K562 (cell line): ENCODE results near the gene NKIRAS2. TPM values are rescaled to one million over a fixed set of nuclear protein-coding genes. Genes with fewer than 3 reads are reported as not detected.
A peak's percentile ranks its signal among the peaks of the same experiment; 100 is the strongest.

ENCODE experiments used
- EHMT2 ChIP-seq: fragments of 450-650 bp; IDR thresholded peaks from 2 replicates; pipeline ENCODE4 v1.6.1; 2018; ENCODE audit warnings: antibody characterized with exemption
- EP300 ChIP-seq: IDR thresholded peaks from 2 replicates; pipeline ENCODE4 v1.6.1; 2012; ENCODE audit warnings: low read length, improper control_type of control experiment
- ESRRA ChIP-seq: fragments of 450-650 bp; IDR thresholded peaks from 2 replicates; pipeline ENCODE4 v1.6.1; 2014; ENCODE audit warnings: low read depth, mild to moderate bottlenecking, moderate library complexity, borderline replicate concordance
- FIP1L1 ChIP-seq: fragments of 200-400 bp; formaldehyde crosslinking; IDR thresholded peaks from 2 replicates; pipeline ENCODE4 v1.6.1; 2018; ENCODE audit warnings: mild to moderate bottlenecking, low read depth, low read length; ENCODE audit not compliant: poor library complexity, severe bottlenecking
- HDAC3 ChIP-seq: fragments of 450-650 bp; IDR thresholded peaks from 2 replicates; pipeline ENCODE4 v1.6.1; 2018; ENCODE audit warnings: borderline replicate concordance, mild to moderate bottlenecking, moderate library complexity; ENCODE audit not compliant: partially characterized antibody
- MEIS2 ChIP-seq: fragments of 450-650 bp; IDR thresholded peaks from 2 replicates; pipeline ENCODE4 v1.6.1; 2014; ENCODE audit warnings: mild to moderate bottlenecking; ENCODE audit not compliant: partially characterized antibody
- MYC ChIP-seq, 2 experiments: fragments of 250-450 bp in 1 of 2; sonication (Bioruptor Pico) in 1 of 2; IDR thresholded peaks; 2 replicates each; pipeline versions ENCODE4 v1.5.1 to v1.6.1; 2012 to 2021; ENCODE audit warnings: low read depth in 2 of 2, borderline replicate concordance in 1 of 2, improper control_type of control experiment in 1 of 2, low read length in 1 of 2, mild to moderate bottlenecking in 1 of 2, moderate library complexity in 1 of 2
- POLR2A ChIP-seq: fragments of 450-650 bp; conservative IDR thresholded peaks from 2 replicates; pipeline ENCODE4 v1.6.1; 2016
- SUPT5H ChIP-seq: fragments of 450-650 bp; IDR thresholded peaks from 2 replicates; pipeline ENCODE4 v1.6.1; 2016
- TBP ChIP-seq: optimal IDR thresholded peaks from 2 replicates; pipeline ENCODE3; 2011; ENCODE audit warnings: low read depth, low read length, improper control_type of control experiment
- TCF7 ChIP-seq: sonication (generic); IDR thresholded peaks from 2 replicates; pipeline ENCODE4 v1.6.1; 2016; ENCODE audit warnings: antibody characterized with exemption, borderline replicate concordance
- ZKSCAN1 ChIP-seq: fragments of 150-350 bp; IDR thresholded peaks from 2 replicates; pipeline ENCODE4 v1.6.1; 2016; ENCODE audit warnings: low read depth, low read length
- ZNF197 ChIP-seq: fragments of 200-800 bp; sonication (Bioruptor generic); IDR thresholded peaks from 2 replicates; pipeline ENCODE4 v1.6.1; 2016; ENCODE audit warnings: low read depth, missing genetic modification characterization, missing compliant biosample characterization
- ZNF583 ChIP-seq: fragments of 250-450 bp; sonication (Bioruptor Pico); IDR thresholded peaks from 2 replicates; pipeline ENCODE4 v1.4.0; 2020
- ZNF644 ChIP-seq: fragments of 200-800 bp; sonication (Bioruptor generic); IDR thresholded peaks from 2 replicates; pipeline ENCODE4 v1.6.1; 2016; ENCODE audit warnings: low read depth, missing genetic modification characterization, missing compliant biosample characterization
- polyA plus RNA-seq, 8 experiments: library from polyadenylated mRNA; depleted of rRNA in 4 of 8; stranded (reverse) in 5 of 8; unstranded in 3 of 8; fragments of >200 nt; fragmentation: Nextera tagmentation in 2 of 8; fragmentation: Illumina TruSeq in 1 of 8; extraction: Ambion mirVana in 2 of 8; extraction: Trizol in 1 of 8; gene quantifications; 2 replicates each; pipeline versions ENCODE4 v1.2.1 to v1.2.3, GENCODE V29; 2011 to 2014; ENCODE audit warnings: inconsistent platforms in 1 of 8, missing spikeins in 1 of 8
- total RNA-seq, 7 experiments: library from RNA; depleted of rRNA in 6 of 7; stranded (reverse); fragments of >200 nt in 6 of 7; fragmentation: Illumina TruSeq in 2 of 7; extraction: Trizol in 2 of 7; gene quantifications; 2 replicates each; pipeline versions ENCODE4 v1.2.1 to v1.2.3, GENCODE V29; 2011 to 2021; ENCODE audit warnings: low replicate concordance in 1 of 7
- TF ChIP-seq, protein P1 (sequence below): fragments of 450-650 bp; IDR thresholded peaks from 2 replicates; pipeline ENCODE4 v1.6.1; 2018; ENCODE audit not compliant: partially characterized antibody
- TF ChIP-seq, protein P2 (sequence below), 2 experiments: IDR thresholded peaks; 2 replicates each; pipeline ENCODE4 v1.6.1; 2011; ENCODE audit warnings: borderline replicate concordance in 1 of 2, control low read depth in 1 of 2, low read depth in 1 of 2, low read length in 1 of 2, mild to moderate bottlenecking in 1 of 2, mixed read lengths in 1 of 2, moderate library complexity in 1 of 2; ENCODE audit not compliant: insufficient read depth in 1 of 2, insufficient read length in 1 of 2, poor library complexity in 1 of 2, severe bottlenecking in 1 of 2; ENCODE audit errors: extremely low read depth in 1 of 2
- TF ChIP-seq, protein P3 (sequence below): fragments of 450-650 bp; IDR thresholded peaks from 2 replicates; pipeline ENCODE4 v1.6.1; 2016
- TF ChIP-seq, protein P4 (sequence below), 2 experiments: fragments of 450-650 bp in 1 of 2; IDR thresholded peaks; 2 replicates each; pipeline ENCODE4 v1.6.1; 2011 to 2017; ENCODE audit warnings: low read depth in 2 of 2, antibody characterized with exemption in 1 of 2, borderline replicate concordance in 1 of 2, low read length in 1 of 2, mild to moderate bottlenecking in 1 of 2, mixed read lengths in 1 of 2; ENCODE audit not compliant: control insufficient read depth in 1 of 2

Gene NKIRAS2
- total and polyA plus RNA-seq, 9 of the 15 experiments (the other 6 are each of a cell fraction or from before 2014, with no cell fraction given): 10.1 to 65.5 (median 29.8) TPM

DNA sequence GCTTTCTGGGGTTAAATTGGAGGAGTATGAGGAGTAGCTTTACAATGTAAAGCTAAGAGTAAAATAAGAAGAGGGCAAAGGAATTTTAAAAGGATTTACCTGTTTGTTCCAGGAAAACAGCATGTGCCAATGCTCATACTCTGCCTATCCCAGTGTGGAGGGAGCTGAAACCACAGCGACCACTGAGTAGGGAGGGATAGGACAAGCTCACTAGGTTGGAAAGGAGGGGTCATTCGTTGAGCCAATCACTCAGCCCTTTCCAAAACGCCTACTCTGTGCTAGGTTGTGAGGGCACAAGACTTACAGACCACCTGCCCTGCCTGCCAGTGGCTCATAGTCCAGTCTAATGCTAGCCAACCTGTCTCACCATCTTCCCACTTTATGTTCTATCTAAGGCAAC, 1.6 kb upstream of the NKIRAS2 start (continued):
- no peak for TF ChIP-seq TCF7
- peak; percentile 75 for TF ChIP-seq TBP
- no peak for TF ChIP-seq FIP1L1
- no peak for TF ChIP-seq MYC (IDR thresholded peaks at IDR 0.05; ENCODE audit: low read depth, low read length)
- TF ChIP-seq MYC (CRISPR knock-in tag; IDR thresholded peaks at IDR 0.05; ENCODE audit: borderline replicate concordance, low read depth): no peak
- peak; percentile 61 for TF ChIP-seq EHMT2
- peak; percentile 56 for TF ChIP-seq POLR2A
- peak; percentile 19; the same call in 1 of the 2 replicates for TF ChIP-seq ESRRA
- TF ChIP-seq HDAC3: no peak
- TF ChIP-seq ZKSCAN1: peak; percentile 97
- TF ChIP-seq, protein P1, sequence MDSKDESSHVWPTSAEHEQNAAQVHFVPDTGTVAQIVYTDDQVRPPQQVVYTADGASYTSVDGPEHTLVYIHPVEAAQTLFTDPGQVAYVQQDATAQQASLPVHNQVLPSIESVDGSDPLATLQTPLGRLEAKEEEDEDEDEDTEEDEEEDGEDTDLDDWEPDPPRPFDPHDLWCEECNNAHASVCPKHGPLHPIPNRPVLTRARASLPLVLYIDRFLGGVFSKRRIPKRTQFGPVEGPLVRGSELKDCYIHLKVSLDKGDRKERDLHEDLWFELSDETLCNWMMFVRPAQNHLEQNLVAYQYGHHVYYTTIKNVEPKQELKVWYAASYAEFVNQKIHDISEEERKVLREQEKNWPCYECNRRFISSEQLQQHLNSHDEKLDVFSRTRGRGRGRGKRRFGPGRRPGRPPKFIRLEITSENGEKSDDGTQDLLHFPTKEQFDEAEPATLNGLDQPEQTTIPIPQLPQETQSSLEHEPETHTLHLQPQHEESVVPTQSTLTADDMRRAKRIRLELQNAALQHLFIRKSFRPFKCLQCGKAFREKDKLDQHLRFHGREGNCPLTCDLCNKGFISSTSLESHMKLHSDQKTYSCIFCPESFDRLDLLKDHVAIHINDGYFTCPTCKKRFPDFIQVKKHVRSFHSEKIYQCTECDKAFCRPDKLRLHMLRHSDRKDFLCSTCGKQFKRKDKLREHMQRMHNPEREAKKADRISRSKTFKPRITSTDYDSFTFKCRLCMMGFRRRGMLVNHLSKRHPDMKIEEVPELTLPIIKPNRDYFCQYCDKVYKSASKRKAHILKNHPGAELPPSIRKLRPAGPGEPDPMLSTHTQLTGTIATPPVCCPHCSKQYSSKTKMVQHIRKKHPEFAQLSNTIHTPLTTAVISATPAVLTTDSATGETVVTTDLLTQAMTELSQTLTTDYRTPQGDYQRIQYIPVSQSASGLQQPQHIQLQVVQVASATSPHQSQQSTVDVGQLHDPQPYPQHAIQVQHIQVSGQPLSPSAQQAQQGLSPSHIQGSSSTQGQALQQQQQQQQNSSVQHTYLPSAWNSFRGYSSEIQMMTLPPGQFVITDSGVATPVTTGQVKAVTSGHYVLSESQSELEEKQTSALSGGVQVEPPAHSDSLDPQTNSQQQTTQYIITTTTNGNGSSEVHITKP: peak; percentile 96
- TF ChIP-seq ZNF197 (CRISPR knock-in tag): no peak
- TF ChIP-seq ZNF644 (tag): no peak
- TF ChIP-seq, protein P2, sequence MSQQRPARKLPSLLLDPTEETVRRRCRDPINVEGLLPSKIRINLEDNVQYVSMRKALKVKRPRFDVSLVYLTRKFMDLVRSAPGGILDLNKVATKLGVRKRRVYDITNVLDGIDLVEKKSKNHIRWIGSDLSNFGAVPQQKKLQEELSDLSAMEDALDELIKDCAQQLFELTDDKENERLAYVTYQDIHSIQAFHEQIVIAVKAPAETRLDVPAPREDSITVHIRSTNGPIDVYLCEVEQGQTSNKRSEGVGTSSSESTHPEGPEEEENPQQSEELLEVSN (IDR thresholded peaks at IDR 0.05; ENCODE audit: borderline replicate concordance in 1 of 2, extremely low read depth in 1 of 2, insufficient read depth in 1 of 2, insufficient read length in 1 of 2, low read depth in 1 of 2, low read length in 1 of 2, poor library complexity in 1 of 2, severe bottlenecking in 1 of 2): peak in 1 of 2 experiments; percentile 21
- peak; percentile 71 for TF ChIP-seq MEIS2
- TF ChIP-seq, protein P3, sequence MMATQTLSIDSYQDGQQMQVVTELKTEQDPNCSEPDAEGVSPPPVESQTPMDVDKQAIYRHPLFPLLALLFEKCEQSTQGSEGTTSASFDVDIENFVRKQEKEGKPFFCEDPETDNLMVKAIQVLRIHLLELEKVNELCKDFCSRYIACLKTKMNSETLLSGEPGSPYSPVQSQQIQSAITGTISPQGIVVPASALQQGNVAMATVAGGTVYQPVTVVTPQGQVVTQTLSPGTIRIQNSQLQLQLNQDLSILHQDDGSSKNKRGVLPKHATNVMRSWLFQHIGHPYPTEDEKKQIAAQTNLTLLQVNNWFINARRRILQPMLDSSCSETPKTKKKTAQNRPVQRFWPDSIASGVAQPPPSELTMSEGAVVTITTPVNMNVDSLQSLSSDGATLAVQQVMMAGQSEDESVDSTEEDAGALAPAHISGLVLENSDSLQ: peak; percentile 24; the same call in 1 of the 2 replicates
- 0 out of 2 replicates have a peak, but pooled peaks have one; percentile 41 for TF ChIP-seq ZNF583 (CRISPR knock-in tag)
- no peak for TF ChIP-seq EP300
- TF ChIP-seq SUPT5H: peak; percentile 49; the same call in 1 of the 2 replicates
- TF ChIP-seq, protein P4, sequence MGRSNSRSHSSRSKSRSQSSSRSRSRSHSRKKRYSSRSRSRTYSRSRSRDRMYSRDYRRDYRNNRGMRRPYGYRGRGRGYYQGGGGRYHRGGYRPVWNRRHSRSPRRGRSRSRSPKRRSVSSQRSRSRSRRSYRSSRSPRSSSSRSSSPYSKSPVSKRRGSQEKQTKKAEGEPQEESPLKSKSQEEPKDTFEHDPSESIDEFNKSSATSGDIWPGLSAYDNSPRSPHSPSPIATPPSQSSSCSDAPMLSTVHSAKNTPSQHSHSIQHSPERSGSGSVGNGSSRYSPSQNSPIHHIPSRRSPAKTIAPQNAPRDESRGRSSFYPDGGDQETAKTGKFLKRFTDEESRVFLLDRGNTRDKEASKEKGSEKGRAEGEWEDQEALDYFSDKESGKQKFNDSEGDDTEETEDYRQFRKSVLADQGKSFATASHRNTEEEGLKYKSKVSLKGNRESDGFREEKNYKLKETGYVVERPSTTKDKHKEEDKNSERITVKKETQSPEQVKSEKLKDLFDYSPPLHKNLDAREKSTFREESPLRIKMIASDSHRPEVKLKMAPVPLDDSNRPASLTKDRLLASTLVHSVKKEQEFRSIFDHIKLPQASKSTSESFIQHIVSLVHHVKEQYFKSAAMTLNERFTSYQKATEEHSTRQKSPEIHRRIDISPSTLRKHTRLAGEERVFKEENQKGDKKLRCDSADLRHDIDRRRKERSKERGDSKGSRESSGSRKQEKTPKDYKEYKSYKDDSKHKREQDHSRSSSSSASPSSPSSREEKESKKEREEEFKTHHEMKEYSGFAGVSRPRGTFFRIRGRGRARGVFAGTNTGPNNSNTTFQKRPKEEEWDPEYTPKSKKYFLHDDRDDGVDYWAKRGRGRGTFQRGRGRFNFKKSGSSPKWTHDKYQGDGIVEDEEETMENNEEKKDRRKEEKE (IDR thresholded peaks at IDR 0.05; ENCODE audit: borderline replicate concordance in 1 of 2, control insufficient read depth in 1 of 2, low read depth in 2 of 2, low read length in 1 of 2): no peak
